Caco-2 (cell line): ENCODE data around the gene CWH43. TPM values are rescaled to one million over a fixed set of nuclear protein-coding genes. Genes with fewer than 3 reads are reported as not detected.
A peak's percentile ranks its signal among the peaks of the same experiment; 100 is the strongest.

Experiments
- BruUV-seq: library from RNA; stranded (reverse); fragments of 400-500 nt; replicated peaks from 2 replicates; lab custom pipeline; 2021; lab: Mats Ljungman, UMichigan
- CTCF ChIA-PET: fragments of 300-600 bp; sonication (Branson Sonifier 250); formaldehyde crosslinking; loops from one replicate; lab custom pipeline; 2022; ENCODE audit warnings: antibody characterized with exemption; lab: Charles Lee
- POLR2A ChIA-PET: fragments of 300-600 bp; sonication (Branson Sonifier 250); formaldehyde crosslinking; loops from one replicate; lab custom pipeline; 2022; ENCODE audit warnings: antibody characterized with exemption; lab: Charles Lee
- DNase-seq, 2 experiments: peaks; one replicate each; pipeline versions ENCODE4 v3.0.0 to v3.0.0-alpha.2; 2020 to 2022
- H3K27me3 ChIP-seq: replicated peaks from 2 replicates; pipeline ENCODE4 v1.6.0; 2011; ENCODE audit warnings: low read length; ENCODE audit not compliant: control insufficient read depth, insufficient read depth
- H3K36me3 ChIP-seq: 2 replicates; pipeline ENCODE4 v1.5.1; 2011; ENCODE audit warnings: low read length; ENCODE audit not compliant: control insufficient read depth, insufficient read depth
- H3K4me1 ChIP-seq: fragments of 250-450 bp; sonication (Bioruptor Pico); 2 replicates; pipeline ENCODE4 v1.5.1; 2020; ENCODE audit warnings: mild to moderate bottlenecking
- H3K4me3 ChIP-seq: 2 replicates; pipeline ENCODE4 v1.5.1; 2011; ENCODE audit warnings: low read depth, mild to moderate bottlenecking, control low read depth, low read length
- H3K9me3 ChIP-seq: fragments of 250-450 bp; sonication (Bioruptor Pico); 2 replicates; pipeline ENCODE4 v1.5.1; 2020; ENCODE audit warnings: mild to moderate bottlenecking, moderate library complexity
- H3K27ac Mint-ChIP-seq: one replicate; pipeline ENCODE4 v1.8.0; 2022; ENCODE audit warnings: mixed read lengths; ENCODE audit not compliant: unreplicated experiment
- H3K27me3 Mint-ChIP-seq: one replicate; pipeline ENCODE4 v1.8.0; 2022; ENCODE audit warnings: mixed read lengths; ENCODE audit not compliant: insufficient read depth, unreplicated experiment
- H3K36me3 Mint-ChIP-seq: one replicate; pipeline ENCODE4 v1.8.0; 2022; ENCODE audit warnings: mild to moderate bottlenecking, mixed read lengths; ENCODE audit not compliant: insufficient read depth, unreplicated experiment
- H3K4me1 Mint-ChIP-seq: one replicate; pipeline ENCODE4 v1.8.0; 2022; ENCODE audit warnings: low read depth, mixed read lengths; ENCODE audit not compliant: unreplicated experiment
- H3K4me3 Mint-ChIP-seq: one replicate; pipeline ENCODE4 v1.8.0; 2022; ENCODE audit warnings: mild to moderate bottlenecking, moderate library complexity, mixed read lengths; ENCODE audit not compliant: unreplicated experiment
- H3K9me3 Mint-ChIP-seq: one replicate; pipeline ENCODE4 v1.8.0; 2022; ENCODE audit warnings: mixed read lengths; ENCODE audit not compliant: unreplicated experiment
- intact Hi-C: fragments of 100-400 bp; cut with micrococcal nuclease; formaldehyde crosslinking; loops from one replicate; pipeline ENCODE4 v1.10.0; 2022; ENCODE audit not compliant: unreplicated experiment
- total RNA-seq: library from RNA; stranded (reverse); gene quantifications from 2 replicates; pipeline ENCODE4 v1.2.3, GENCODE V29; 2022
- TF ChIP-seq, protein P1 (sequence below), 2 experiments: fragments of 200-600 bp in 1 of 2; IDR thresholded peaks; 1 replicate in 1 of 2; 2 replicates in 1 of 2; pipeline versions ENCODE4 v1.5.1 to v1.8.0; 2011 to 2022; ENCODE audit warnings: antibody characterized with exemption in 1 of 2, control low read depth in 1 of 2, inconsistent platforms in 1 of 2, low read depth in 1 of 2, low read length in 1 of 2, mild to moderate bottlenecking in 1 of 2, moderate library complexity in 1 of 2; ENCODE audit not compliant: insufficient read depth in 1 of 2, severe bottlenecking in 1 of 2, unreplicated experiment in 1 of 2

The CWH43 gene
- total RNA-seq, 1 experiment from 2014 or later = not detected

DNA sequence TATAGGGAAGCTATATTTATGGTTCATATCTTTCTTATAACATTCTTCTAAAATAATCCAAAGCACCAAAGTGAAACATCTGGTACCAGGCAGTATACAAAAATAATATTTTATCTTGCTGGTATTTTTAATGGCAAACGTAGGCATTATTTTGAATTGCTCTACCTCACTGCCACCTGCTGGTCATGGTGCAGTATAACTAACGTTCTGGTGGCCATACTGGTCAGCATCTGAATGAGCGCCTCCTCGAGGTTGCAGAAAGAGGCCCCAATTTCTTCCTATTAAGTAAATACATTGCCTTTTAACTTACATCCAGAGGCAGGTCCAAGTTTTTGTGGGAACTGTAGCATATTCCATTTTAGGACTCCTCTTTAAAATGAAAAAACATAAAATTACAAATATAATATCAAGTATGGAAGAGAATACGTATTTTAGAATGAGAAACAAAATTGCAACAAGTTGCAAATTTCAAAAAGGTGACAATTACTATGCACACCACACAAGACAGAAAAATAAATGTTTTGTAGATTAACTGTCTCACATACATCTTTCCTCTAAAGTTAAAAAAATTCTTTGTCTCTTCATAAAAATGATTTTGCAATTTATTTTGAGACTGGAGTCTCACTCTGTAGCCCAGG is 22.9 kb upstream of the CWH43 start:
- intact Hi-C loops = loop anchor here (1.0 to 10.0 kb wide), 6 partner anchors 20 to 406 kb away; partner anchors contain the start of genes FRYL and OCIAD2
- no peaks in the 10 kb centered on the region for H3K4me1 ChIP-seq
- peak; percentile 77 to 78 for DNase-seq
- ChIA-PET CTCF (interaction anchor here (1.5 kb wide), 1 partner anchor 19 kb away, joined by 4 read pairs; no protein-coding TSS in a partner anchor), POLR2A (no interaction called here)
- H3K36me3 Mint-ChIP-seq = no peaks in the 10 kb centered on the region
- no peaks in the 10 kb centered on the region for H3K36me3 ChIP-seq
- no peaks in the 10 kb centered on the region for H3K27me3 Mint-ChIP-seq
- no TSS peak for BruUV-seq
- H3K9me3 ChIP-seq = no peaks in the 10 kb centered on the region
- no peaks in the 10 kb centered on the region for H3K9me3 Mint-ChIP-seq
- no peak overlapping the region for H3K27ac Mint-ChIP-seq
- H3K4me3 ChIP-seq = no peak overlapping the region
- TF ChIP-seq, protein P1, sequence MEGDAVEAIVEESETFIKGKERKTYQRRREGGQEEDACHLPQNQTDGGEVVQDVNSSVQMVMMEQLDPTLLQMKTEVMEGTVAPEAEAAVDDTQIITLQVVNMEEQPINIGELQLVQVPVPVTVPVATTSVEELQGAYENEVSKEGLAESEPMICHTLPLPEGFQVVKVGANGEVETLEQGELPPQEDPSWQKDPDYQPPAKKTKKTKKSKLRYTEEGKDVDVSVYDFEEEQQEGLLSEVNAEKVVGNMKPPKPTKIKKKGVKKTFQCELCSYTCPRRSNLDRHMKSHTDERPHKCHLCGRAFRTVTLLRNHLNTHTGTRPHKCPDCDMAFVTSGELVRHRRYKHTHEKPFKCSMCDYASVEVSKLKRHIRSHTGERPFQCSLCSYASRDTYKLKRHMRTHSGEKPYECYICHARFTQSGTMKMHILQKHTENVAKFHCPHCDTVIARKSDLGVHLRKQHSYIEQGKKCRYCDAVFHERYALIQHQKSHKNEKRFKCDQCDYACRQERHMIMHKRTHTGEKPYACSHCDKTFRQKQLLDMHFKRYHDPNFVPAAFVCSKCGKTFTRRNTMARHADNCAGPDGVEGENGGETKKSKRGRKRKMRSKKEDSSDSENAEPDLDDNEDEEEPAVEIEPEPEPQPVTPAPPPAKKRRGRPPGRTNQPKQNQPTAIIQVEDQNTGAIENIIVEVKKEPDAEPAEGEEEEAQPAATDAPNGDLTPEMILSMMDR (IDR thresholded peaks at IDR 0.05; ENCODE audit: insufficient read depth in 1 of 2, low read depth in 1 of 2, low read length in 1 of 2, severe bottlenecking in 1 of 2, unreplicated experiment in 1 of 2) = peak; percentile 89 to 94
- H3K4me3 Mint-ChIP-seq = no peak overlapping the region
- no peaks in the 10 kb centered on the region for H3K27me3 ChIP-seq
- H3K4me1 Mint-ChIP-seq = peaks cover 19% of the 10 kb centered on the region

DNA sequence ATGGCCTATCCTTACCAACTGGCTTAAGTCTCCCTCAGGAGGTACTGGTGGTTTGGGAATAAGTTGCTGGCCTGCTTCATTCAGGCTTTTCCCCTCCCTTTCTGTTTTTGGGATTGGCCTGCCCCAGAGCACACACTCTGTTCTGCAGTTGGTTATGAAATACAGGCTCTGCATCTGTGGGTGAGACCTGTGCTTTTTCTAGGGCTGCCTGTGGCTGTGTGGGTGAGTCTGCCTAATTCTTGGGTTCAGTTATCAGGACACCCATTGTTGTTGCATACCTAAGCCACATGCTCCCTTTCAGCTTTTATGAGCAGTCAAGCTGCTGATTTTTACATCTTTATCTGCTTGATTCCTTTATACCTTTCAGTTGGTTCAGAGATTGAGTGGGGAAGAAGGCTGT is 19.0 kb upstream of the CWH43 start:
- POLR2A ChIA-PET = no interaction called here
- TF ChIP-seq, protein P1 (IDR thresholded peaks at IDR 0.05; ENCODE audit: insufficient read depth in 1 of 2, low read depth in 1 of 2, low read length in 1 of 2, severe bottlenecking in 1 of 2, unreplicated experiment in 1 of 2) = no peak

GRCh38 chr4:48967631-48968030 is 18.4 kb upstream of the CWH43 start:
- Mint-ChIP-seq H3K27me3 (no peaks in the 10 kb centered on the region), H3K4me3 (no peak overlapping the region), H3K27ac (no peak overlapping the region), H3K36me3 (no peaks in the 10 kb centered on the region), H3K4me1 (peaks cover 6% of the 10 kb centered on the region), H3K9me3 (no peaks in the 10 kb centered on the region)
- ChIA-PET POLR2A (no interaction called here), CTCF (no interaction called here)
- no peaks in the 10 kb centered on the region for H3K9me3 ChIP-seq
- TF ChIP-seq, protein P1 (IDR thresholded peaks at IDR 0.05; ENCODE audit: insufficient read depth in 1 of 2, low read depth in 1 of 2, low read length in 1 of 2, severe bottlenecking in 1 of 2, unreplicated experiment in 1 of 2) = no peak
- intact Hi-C loops = loop anchor here (10.0 kb wide), 1 partner anchor 283 kb away; no protein-coding TSS in a partner anchor
- H3K4me3 ChIP-seq = no peak overlapping the region
- H3K36me3 ChIP-seq = no peaks in the 10 kb centered on the region
- BruUV-seq = no TSS peak
- DNase-seq = no peak
- H3K27me3 ChIP-seq = no peaks in the 10 kb centered on the region
- no peaks in the 10 kb centered on the region for H3K4me1 ChIP-seq

More for the DNA sequence above, 19.0 kb upstream of the CWH43 start:
- DNase-seq = no peak
- no peak overlapping the region for H3K4me3 Mint-ChIP-seq
- H3K4me3 ChIP-seq = no peak overlapping the region
- peaks cover 6% of the 10 kb centered on the region for H3K4me1 Mint-ChIP-seq
- BruUV-seq = no TSS peak
- H3K4me1 ChIP-seq = no peaks in the 10 kb centered on the region
- H3K27me3 Mint-ChIP-seq = no peaks in the 10 kb centered on the region
- intact Hi-C loops = loop anchor here (10.0 kb wide), 1 partner anchor 282 kb away; no protein-coding TSS in a partner anchor
- no peak overlapping the region for H3K27ac Mint-ChIP-seq
- H3K27me3 ChIP-seq = no peaks in the 10 kb centered on the region
- no peaks in the 10 kb centered on the region for H3K36me3 ChIP-seq
- no peaks in the 10 kb centered on the region for H3K36me3 Mint-ChIP-seq
- CTCF ChIA-PET = no interaction called here
- no peaks in the 10 kb centered on the region for H3K9me3 Mint-ChIP-seq
- H3K9me3 ChIP-seq = no peaks in the 10 kb centered on the region
